ENCODE results near the gene GOLGA7B.

Gene GOLGA7B

GRCh38 chr10:97869091-97870042 is 19.7 kb downstream of the GOLGA7B start:
- peak; percentile 89 for DNase-seq (ENCODE audit: low spot score)

- DNase-seq (ENCODE audit: low spot score): no peak
Observed at GRCh38 chr10:97870990-97871389, 21.3 kb downstream of the GOLGA7B start.

- DNase-seq (ENCODE audit: low spot score): no peak
Observed at GRCh38 chr10:97873569-97873968, 23.9 kb downstream of the GOLGA7B start.

GRCh38 chr10:97874332-97874731 is 24.7 kb downstream of the GOLGA7B start:
- DNase-seq (ENCODE audit: low spot score): no peak

- no peak for DNase-seq (ENCODE audit: low spot score)
Observed at GRCh38 chr10:97875391-97875790, 25.7 kb downstream of the GOLGA7B start.

GRCh38 chr10:97876402-97876801 is 26.8 kb downstream of the GOLGA7B start:
- DNase-seq (ENCODE audit: low spot score): no peak

GRCh38 chr10:97879241-97879640 is 29.6 kb downstream of the GOLGA7B start:
- DNase-seq (ENCODE audit: low spot score): no peak

GRCh38 chr10:97880109-97880508 is 30.5 kb downstream of the GOLGA7B start:
- no peak for DNase-seq (ENCODE audit: low spot score)

GRCh38 chr10:97882142-97883091 is 32.8 kb downstream of the GOLGA7B start:
- DNase-seq (ENCODE audit: low spot score): no peak

- no peak for DNase-seq (ENCODE audit: low spot score)
Observed at GRCh38 chr10:97883092-97883485, 33.4 kb downstream of the GOLGA7B start.

- no peak for DNase-seq (ENCODE audit: low spot score)
Observed at GRCh38 chr10:97886286-97886685, 36.6 kb downstream of the GOLGA7B start.

GRCh38 chr10:97887399-97887798 is 37.8 kb downstream of the GOLGA7B start:
- DNase-seq (ENCODE audit: low spot score): no peak

- no peak for DNase-seq (ENCODE audit: low spot score)
Observed at GRCh38 chr10:97888134-97888533, 38.5 kb downstream of the GOLGA7B start.

- no peak for DNase-seq (ENCODE audit: low spot score)
Observed at GRCh38 chr10:97888641-97889262, 39.1 kb downstream of the GOLGA7B start.

- no peak for DNase-seq (ENCODE audit: low spot score)
Observed at GRCh38 chr10:97889461-97890265, 40.0 kb downstream of the GOLGA7B start.

GRCh38 chr10:97891497-97892167 is 42.0 kb downstream of the GOLGA7B start:
- DNase-seq (ENCODE audit: low spot score): no peak

- no peak for DNase-seq (ENCODE audit: low spot score)
Observed at GRCh38 chr10:97892506-97892905, 42.9 kb downstream of the GOLGA7B start.

GRCh38 chr10:97892939-97893338 is 43.3 kb downstream of the GOLGA7B start:
- DNase-seq (ENCODE audit: low spot score): no peak

GRCh38 chr10:97894092-97894491 is 44.4 kb downstream of the GOLGA7B start:
- no peak for DNase-seq (ENCODE audit: low spot score)

- DNase-seq (ENCODE audit: low spot score): no peak
Observed at GRCh38 chr10:97895084-97895483, 45.4 kb downstream of the GOLGA7B start.

GRCh38 chr10:97895915-97896314 is 46.3 kb downstream of the GOLGA7B start:
- DNase-seq (ENCODE audit: low spot score): no peak
